Measurements from ENCODE around the gene DHRS12. TPM values are rescaled to one million over a fixed set of nuclear protein-coding genes. Genes with fewer than 3 reads are reported as not detected.
"Not testable (repeated sequence)": the region's sequence is repeated elsewhere in the genome, so short reads cannot be mapped to it uniquely, and the experiment has no call there.

The DHRS12 gene
- total RNA-seq, 2 experiments from 2014 or later, result 10.0 to 14.8 TPM

DNA sequence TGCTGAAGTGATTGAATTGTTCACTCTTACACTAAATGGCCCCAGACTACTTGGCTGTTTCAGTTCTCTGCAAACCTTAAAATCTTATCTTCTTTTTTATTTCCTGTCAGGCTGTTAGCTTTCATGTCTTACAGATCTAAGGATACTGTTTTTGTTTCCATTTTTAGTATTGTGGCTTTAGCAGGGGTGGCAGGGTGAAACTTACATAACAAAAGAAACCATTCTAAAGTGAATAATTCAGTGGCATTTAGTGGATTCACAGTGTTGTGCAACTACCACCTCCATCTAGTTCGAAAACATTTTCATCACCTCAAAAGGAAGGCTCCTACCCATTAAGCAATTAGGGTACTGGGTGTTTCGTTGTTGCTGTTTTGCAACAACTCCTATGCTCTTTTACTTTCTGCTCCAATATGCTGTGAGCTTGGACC, 21.2 kb upstream of the DHRS12 start:
- Histone ChIP-seq H3K27ac (ENCODE audit: low read depth in 1 of 2, low read length in 2 of 2) (peak overlapping the region; percentile 76 to 79), H3K27me3 (ENCODE audit: control insufficient read depth in 1 of 2, insufficient read depth in 2 of 2, low read length in 2 of 2) (no peaks in the 10 kb centered on the region), H3K4me1 (ENCODE audit: insufficient read depth, low read length) (peaks cover 78% of the 10 kb centered on the region), H3K36me3 (ENCODE audit: insufficient read depth, low read length) (no peaks in the 10 kb centered on the region), H3K9me3 (ENCODE audit: control insufficient read depth in 1 of 2, insufficient read depth in 1 of 2, low read length in 2 of 2) (no peaks in the 10 kb centered on the region), H3K4me3 (ENCODE audit: low read length) (peak overlapping the region; percentile 54)
- CTCF ChIA-PET, result interaction anchor here (1.0 to 4.1 kb wide), 2 partner anchors 10 to 20 kb away, joined by 4 to 20 read pairs; partner anchors contain the start of gene TMEM272
- TF ChIP-seq, protein P1, sequence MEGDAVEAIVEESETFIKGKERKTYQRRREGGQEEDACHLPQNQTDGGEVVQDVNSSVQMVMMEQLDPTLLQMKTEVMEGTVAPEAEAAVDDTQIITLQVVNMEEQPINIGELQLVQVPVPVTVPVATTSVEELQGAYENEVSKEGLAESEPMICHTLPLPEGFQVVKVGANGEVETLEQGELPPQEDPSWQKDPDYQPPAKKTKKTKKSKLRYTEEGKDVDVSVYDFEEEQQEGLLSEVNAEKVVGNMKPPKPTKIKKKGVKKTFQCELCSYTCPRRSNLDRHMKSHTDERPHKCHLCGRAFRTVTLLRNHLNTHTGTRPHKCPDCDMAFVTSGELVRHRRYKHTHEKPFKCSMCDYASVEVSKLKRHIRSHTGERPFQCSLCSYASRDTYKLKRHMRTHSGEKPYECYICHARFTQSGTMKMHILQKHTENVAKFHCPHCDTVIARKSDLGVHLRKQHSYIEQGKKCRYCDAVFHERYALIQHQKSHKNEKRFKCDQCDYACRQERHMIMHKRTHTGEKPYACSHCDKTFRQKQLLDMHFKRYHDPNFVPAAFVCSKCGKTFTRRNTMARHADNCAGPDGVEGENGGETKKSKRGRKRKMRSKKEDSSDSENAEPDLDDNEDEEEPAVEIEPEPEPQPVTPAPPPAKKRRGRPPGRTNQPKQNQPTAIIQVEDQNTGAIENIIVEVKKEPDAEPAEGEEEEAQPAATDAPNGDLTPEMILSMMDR (IDR thresholded peaks at IDR 0.05), result no peak
- H3K9me3 Mint-ChIP-seq, result no peaks in the 10 kb centered on the region
- peaks cover 88% of the 10 kb centered on the region for H3K4me1 Mint-ChIP-seq (ENCODE audit: low read depth)
- POLR2A ChIA-PET, result interaction anchor here (0.6 to 10.0 kb wide), 12 partner anchors 10 to 631 kb away, joined by 3 to 153 read pairs (median 4); partner anchors contain the start of genes ALG11, ATP7B and INTS6
- ATAC-seq (ENCODE audit: poor library complexity) (peak; percentile 58), DNase-seq (peak in 4 of 14 experiments; percentile 39 to 85 (median 76))
- peak overlapping the region; percentile 86 for H3K4me3 Mint-ChIP-seq
- H3K36me3 Mint-ChIP-seq (ENCODE audit: low read depth), result peaks cover 42% of the 10 kb centered on the region
- H3K27ac Mint-ChIP-seq, result peak overlapping the region; percentile 89
- intact Hi-C loops (cut with DNase I, micrococcal nuclease), result loop anchor here (1.0 to 10.0 kb wide), 5 partner anchors 10 to 1700 kb away; partner anchors contain the start of genes ALG11 (in 1 of the 2), ATP7B (in 1 of the 2) and INTS6 (in 1 of the 2)
- H3K27me3 Mint-ChIP-seq, result no peaks in the 10 kb centered on the region

DNA sequence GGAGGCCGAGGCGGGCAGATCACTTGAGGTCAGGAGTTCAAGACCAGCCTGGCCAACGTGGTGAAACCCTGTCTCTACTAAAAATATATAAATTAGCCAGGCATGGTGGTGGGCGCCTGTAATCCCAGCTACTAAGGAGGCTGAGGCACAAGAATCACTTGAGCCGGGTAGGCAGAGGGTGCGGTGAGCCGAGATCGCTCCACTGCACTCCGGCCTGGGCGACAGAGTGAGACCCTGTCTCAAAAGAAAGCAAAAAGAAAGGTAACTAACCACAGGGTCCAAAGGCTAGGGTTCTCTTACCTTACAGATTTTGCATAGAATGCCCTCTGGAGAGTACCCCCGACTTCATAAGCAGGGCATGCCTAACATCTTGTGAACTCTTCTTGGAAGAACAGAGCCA, 20.7 kb upstream of the DHRS12 start:
- H3K9me3 ChIP-seq (ENCODE audit: control insufficient read depth in 1 of 2, insufficient read depth in 1 of 2, low read length in 2 of 2); H3K9me3 Mint-ChIP-seq; H3K36me3 ChIP-seq (ENCODE audit: insufficient read depth, low read length); ATAC-seq (ENCODE audit: poor library complexity); H3K27me3 Mint-ChIP-seq; H3K27me3 ChIP-seq (ENCODE audit: control insufficient read depth in 1 of 2, insufficient read depth in 2 of 2, low read length in 2 of 2); DNase-seq: not testable (repeated sequence)
- Mint-ChIP-seq H3K27ac (peak overlapping the region; percentile 89), H3K4me3 (peak overlapping the region; percentile 86), H3K4me1 (ENCODE audit: low read depth) (peaks cover 88% of the 10 kb centered on the region), H3K36me3 (ENCODE audit: low read depth) (peaks cover 46% of the 10 kb centered on the region)
- H3K4me3 ChIP-seq (ENCODE audit: low read length), result peak overlapping the region; percentile 54
- POLR2A ChIA-PET, result interaction anchor here (0.6 to 10.0 kb wide), 11 partner anchors 10 to 631 kb away, joined by 3 to 153 read pairs (median 5); partner anchors contain the start of genes ALG11, ATP7B and INTS6
- H3K4me1 ChIP-seq (ENCODE audit: insufficient read depth, low read length), result peaks cover 82% of the 10 kb centered on the region
- H3K27ac ChIP-seq (ENCODE audit: low read depth in 1 of 2, low read length in 2 of 2), result peak overlapping the region; percentile 76 to 79
- CTCF ChIA-PET, result interaction anchor here (1.0 kb wide), 1 partner anchor 20 kb away, joined by 4 read pairs; the partner anchor contains the start of gene TMEM272
- intact Hi-C loops (cut with DNase I, micrococcal nuclease), result loop anchor here (1.0 to 10.0 kb wide), 7 partner anchors 9 to 1700 kb away; partner anchors contain the start of genes ALG11 (in 1 of the 2), ATP7B (in 1 of the 2), CKAP2 (in 1 of the 2) and INTS6 (in 1 of the 2)

DNA sequence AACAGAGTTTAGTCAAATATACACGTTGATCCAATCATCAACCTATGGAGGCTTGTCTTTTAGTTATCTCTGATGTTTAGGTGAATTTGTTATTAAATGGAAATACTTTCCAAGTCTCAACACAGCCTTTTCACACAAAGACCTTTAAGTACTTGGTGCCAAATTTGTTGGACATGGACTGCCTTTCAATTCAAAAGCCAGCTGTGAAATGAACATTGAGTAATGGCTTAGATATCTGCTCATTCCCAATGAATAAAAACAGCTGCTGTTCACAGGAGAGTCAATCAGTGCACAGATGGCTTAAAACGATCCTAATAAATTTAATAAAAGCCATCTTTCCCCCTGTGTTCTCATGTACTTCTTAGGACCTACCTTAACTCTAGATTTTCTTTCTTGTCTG, 19.9 kb upstream of the DHRS12 start:
- H3K36me3 ChIP-seq (ENCODE audit: insufficient read depth, low read length), result peaks cover 5% of the 10 kb centered on the region
- CTCF ChIA-PET, result interaction anchor here (1.0 to 1.1 kb wide), 2 partner anchors 8 to 26 kb away, joined by 3 to 4 read pairs; no protein-coding TSS in a partner anchor
- Mint-ChIP-seq H3K36me3 (ENCODE audit: low read depth) (peaks cover 55% of the 10 kb centered on the region), H3K27me3 (no peaks in the 10 kb centered on the region), H3K4me3 (peak overlapping the region; percentile 86), H3K27ac (peak overlapping the region; percentile 89), H3K4me1 (ENCODE audit: low read depth) (peaks cover 88% of the 10 kb centered on the region), H3K9me3 (no peaks in the 10 kb centered on the region)
- ATAC-seq (ENCODE audit: poor library complexity) (no peak), DNase-seq (no peak)
- POLR2A ChIA-PET, result interaction anchor here (5.0 to 10.0 kb wide), 4 partner anchors 8 to 371 kb away, joined by 42 to 153 read pairs (median 77); partner anchors contain the start of gene INTS6
- no peaks in the 10 kb centered on the region for H3K9me3 ChIP-seq (ENCODE audit: control insufficient read depth in 1 of 2, insufficient read depth in 1 of 2, low read length in 2 of 2)
- intact Hi-C loops (cut with DNase I, micrococcal nuclease), result loop anchor here (2.0 to 10.0 kb wide), 4 partner anchors 368 to 1699 kb away; partner anchors contain the start of genes CKAP2 (in 1 of the 2) and INTS6 (in 1 of the 2)
- no peaks in the 10 kb centered on the region for H3K27me3 ChIP-seq (ENCODE audit: control insufficient read depth in 1 of 2, insufficient read depth in 2 of 2, low read length in 2 of 2)
- H3K4me1 ChIP-seq (ENCODE audit: insufficient read depth, low read length), result peaks cover 85% of the 10 kb centered on the region
- peak overlapping the region; percentile 54 for H3K4me3 ChIP-seq (ENCODE audit: low read length)
- H3K27ac ChIP-seq (ENCODE audit: low read depth in 1 of 2, low read length in 2 of 2), result peak overlapping the region; percentile 76 to 79
- TF ChIP-seq, protein P1 (IDR thresholded peaks at IDR 0.05), result no peak
